K562 treated with DMSO at 1 percent for 24 hours (cell line): ENCODE measurements around the gene SPDYE5. TPM values are rescaled to one million over a fixed set of nuclear protein-coding genes. Genes with fewer than 3 reads are reported as not detected.

Experiments
- total RNA-seq: library from RNA; unstranded; fragments of 300-600 nt; gene quantifications from 2 replicates; pipeline ENCODE4 v1.2.3, GENCODE V29; 2022; ENCODE audit warnings: low read depth; ENCODE audit not compliant: insufficient read depth

Gene SPDYE5, protein sequence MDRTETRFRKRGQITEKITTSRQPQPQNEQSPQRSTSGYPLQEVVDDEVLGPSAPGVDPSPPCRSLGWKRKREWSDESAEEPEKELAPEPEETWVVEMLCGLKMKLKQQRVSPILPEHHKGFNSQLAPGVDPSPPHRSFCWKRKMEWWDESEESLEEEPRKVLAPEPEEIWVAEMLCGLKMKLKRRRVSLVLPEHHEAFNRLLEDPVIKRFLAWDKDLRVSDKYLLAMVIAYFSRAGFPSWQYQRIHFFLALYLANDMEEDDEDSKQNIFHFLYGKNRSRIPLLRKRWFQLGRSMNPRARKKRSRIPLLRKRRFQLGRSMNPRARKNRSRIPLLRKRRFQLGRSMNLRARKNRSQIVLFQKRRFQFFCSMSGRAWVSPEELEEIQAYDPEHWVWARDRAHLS
- not detected in 2 replicates for total RNA-seq

DNA sequence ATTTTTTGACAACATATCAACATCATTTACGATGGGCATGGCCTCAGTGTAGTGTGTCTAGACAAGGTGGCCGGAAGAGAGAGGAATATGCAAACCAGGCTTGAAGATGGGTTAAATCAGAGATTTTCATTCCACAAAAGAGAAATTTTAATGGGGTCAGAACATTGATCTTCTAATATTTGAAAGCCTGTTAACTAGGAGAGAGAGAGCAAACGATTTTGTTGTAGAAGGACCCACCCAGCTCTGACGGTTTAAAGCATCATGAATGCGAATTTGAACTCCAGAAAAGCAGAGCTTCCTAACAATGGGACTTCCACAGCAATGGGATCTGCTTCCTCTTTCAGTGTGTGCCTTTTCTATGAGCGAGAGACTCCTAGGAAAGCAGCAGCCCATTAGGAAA, at the start of gene SPDYE5:
Gene SPDYE5, plus strand, starts transcription at position 301 of the 400 bp plus-strand sequence. CDS start 1,728 bp downstream, outside the sequence.

GRCh38 chr7:75485979-75486643, 6.0 kb upstream of the SPDYE5 start, which contains the start of gene POM121C:
Gene POM121C, minus strand, starts transcription at chr7:75486299. Its CDS starts 44,803 bp downstream, at chr7:75441496.

Other genes starting within 250 kb of the SPDYE5 start
- 8.3 and 9.6 TPM in 2 replicates for gene TRIM73, start 96.7 kb upstream of the SPDYE5 start, total RNA-seq
- 71.2 and 72.0 TPM in 2 replicates for gene POM121C, start 6.0 kb upstream of the SPDYE5 start, total RNA-seq
- gene HIP1, start 246.6 kb downstream of the SPDYE5 start, total RNA-seq, result 18.3 and 19.0 TPM in 2 replicates